Endothelial cell (in vitro differentiated cells): ENCODE results near the gene RPL5. TPM values are rescaled to one million over a fixed set of nuclear protein-coding genes. Genes with fewer than 3 reads are reported as not detected.
"Not testable (repeated sequence)": the region's sequence is repeated elsewhere in the genome, so short reads cannot be mapped to it uniquely, and the experiment has no call there.

Source experiments
- DNase-seq: peaks from one replicate; pipeline ENCODE4 v3.0.0; 2021; ENCODE audit warnings: low spot score
- H3K27ac Mint-ChIP-seq: one replicate; pipeline ENCODE4 v1.8.0; 2021; ENCODE audit warnings: mixed read lengths, inconsistent platforms; ENCODE audit not compliant: unreplicated experiment
- H3K27me3 Mint-ChIP-seq: one replicate; pipeline ENCODE4 v1.8.0; 2021; ENCODE audit warnings: mild to moderate bottlenecking, moderate library complexity, mixed read lengths, inconsistent platforms; ENCODE audit not compliant: unreplicated experiment
- H3K36me3 Mint-ChIP-seq: one replicate; pipeline ENCODE4 v1.8.0; 2021; ENCODE audit warnings: mild to moderate bottlenecking, low read depth, mixed read lengths, inconsistent platforms; ENCODE audit not compliant: unreplicated experiment
- H3K4me1 Mint-ChIP-seq: one replicate; pipeline ENCODE4 v1.8.0; 2021; ENCODE audit warnings: mild to moderate bottlenecking, mixed read lengths, inconsistent platforms; ENCODE audit not compliant: unreplicated experiment
- H3K4me3 Mint-ChIP-seq: one replicate; pipeline ENCODE4 v1.8.0; 2021; ENCODE audit warnings: mild to moderate bottlenecking, mixed read lengths, inconsistent platforms; ENCODE audit not compliant: unreplicated experiment
- H3K9me3 Mint-ChIP-seq: one replicate; pipeline ENCODE4 v1.8.0; 2021; ENCODE audit warnings: mixed read lengths, inconsistent platforms; ENCODE audit not compliant: unreplicated experiment
- long read RNA-seq: library from polyadenylated mRNA; unstranded; transcript quantifications from one replicate; pipeline ENCODE4 v2.0.0, GENCODE V29; 2020; ENCODE audit not compliant: unreplicated experiment
- total RNA-seq: library from RNA; stranded (reverse); fragmentation: NEBNext Ultra II Directional; extraction: Animal tissue kit (Norgen Biotek cat#: 25700); gene quantifications from one replicate; pipeline ENCODE4 v1.2.1, GENCODE V29; 2021; ENCODE audit not compliant: unreplicated experiment
- TF ChIP-seq, protein P1 (sequence below): fragments of 200-600 bp; sonication (generic); IDR thresholded peaks from one replicate; pipeline ENCODE4 v1.5.0; 2021; ENCODE audit warnings: antibody characterized with exemption; ENCODE audit not compliant: unreplicated experiment

The RPL5 gene
- total RNA-seq = 1,318 TPM
- long read RNA-seq, transcript RPL5-210 (7 exons, 896 nt) = minor isoform, 5 of 1,591 reads
- long read RNA-seq, transcript RPL5-208 (8 exons, 1,085 nt) = major isoform, 763 of 1,591 reads
- long read RNA-seq, transcript RPL5-205 (3 exons, 1,210 nt) = minor isoform, 696 of 1,591 reads
- long read RNA-seq, partial matches to known transcripts = 99 of 1,591 reads
- long read RNA-seq, other reads (novel, unspliced or antisense) = 26 of 1,591 reads

DNA sequence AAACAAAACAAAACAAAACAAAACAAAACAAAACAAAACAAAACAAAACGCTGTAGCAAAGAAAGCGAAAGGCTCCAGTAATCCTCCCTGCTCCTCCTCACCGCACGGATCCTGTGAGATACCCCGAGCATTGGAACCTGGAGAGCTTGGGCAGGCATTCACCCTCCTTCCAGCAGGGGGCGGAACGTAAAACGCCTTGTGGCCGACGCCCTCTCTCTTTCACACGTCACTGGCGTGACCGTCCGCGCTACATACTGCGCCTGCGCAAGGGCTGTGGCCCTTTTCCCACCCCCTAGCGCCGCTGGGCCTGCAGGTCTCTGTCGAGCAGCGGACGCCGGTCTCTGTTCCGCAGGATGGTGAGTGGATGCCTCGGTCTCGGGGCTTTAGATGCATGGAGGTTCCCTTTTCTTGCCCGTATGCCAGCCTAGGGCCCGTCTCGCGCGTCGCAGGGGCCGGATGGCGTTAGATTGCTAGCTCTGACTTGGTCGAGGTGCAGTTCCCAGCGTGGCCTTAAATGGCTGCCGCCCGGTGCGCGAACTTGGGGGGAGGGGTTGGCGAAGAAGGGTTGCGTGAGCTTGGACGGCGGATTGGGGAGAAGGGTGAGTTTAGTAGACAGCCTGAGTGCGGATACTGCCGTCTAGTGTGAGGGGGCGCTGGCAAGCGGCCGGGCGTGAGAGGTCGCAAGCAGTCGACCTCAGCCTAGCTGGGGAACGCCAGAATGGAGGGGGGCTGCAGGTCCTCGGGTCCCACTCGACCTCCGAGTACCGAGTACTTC is at the start of gene RPL5:
RPL5 (plus strand) TSS at position 279 of the 775 bp plus-strand sequence; CDS start at position 354, 75 bp downstream.
- peaks cover 25% of the 10 kb centered on the region for H3K4me1 Mint-ChIP-seq
- TF ChIP-seq, protein P1, sequence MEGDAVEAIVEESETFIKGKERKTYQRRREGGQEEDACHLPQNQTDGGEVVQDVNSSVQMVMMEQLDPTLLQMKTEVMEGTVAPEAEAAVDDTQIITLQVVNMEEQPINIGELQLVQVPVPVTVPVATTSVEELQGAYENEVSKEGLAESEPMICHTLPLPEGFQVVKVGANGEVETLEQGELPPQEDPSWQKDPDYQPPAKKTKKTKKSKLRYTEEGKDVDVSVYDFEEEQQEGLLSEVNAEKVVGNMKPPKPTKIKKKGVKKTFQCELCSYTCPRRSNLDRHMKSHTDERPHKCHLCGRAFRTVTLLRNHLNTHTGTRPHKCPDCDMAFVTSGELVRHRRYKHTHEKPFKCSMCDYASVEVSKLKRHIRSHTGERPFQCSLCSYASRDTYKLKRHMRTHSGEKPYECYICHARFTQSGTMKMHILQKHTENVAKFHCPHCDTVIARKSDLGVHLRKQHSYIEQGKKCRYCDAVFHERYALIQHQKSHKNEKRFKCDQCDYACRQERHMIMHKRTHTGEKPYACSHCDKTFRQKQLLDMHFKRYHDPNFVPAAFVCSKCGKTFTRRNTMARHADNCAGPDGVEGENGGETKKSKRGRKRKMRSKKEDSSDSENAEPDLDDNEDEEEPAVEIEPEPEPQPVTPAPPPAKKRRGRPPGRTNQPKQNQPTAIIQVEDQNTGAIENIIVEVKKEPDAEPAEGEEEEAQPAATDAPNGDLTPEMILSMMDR = peak; percentile 96

DNA sequence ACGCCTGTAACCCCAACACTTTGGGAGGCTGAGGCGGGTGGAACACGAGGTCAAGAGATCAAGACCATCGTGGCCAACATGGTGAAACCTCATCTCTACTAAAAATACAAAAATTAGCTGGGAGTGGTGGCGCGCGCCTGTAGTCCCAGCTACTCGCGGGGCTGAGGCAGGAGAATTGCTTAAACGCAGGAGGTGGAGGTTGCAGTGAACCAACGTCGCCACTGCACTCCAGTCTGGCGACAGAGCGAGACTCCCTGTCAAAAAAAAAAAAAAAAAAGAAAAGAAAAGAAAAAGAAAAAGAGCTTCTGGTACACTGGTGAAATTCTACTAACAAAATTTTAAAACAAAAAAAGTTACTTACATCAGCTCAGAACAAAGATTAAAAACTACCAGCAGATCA is 48.3 kb upstream of the RPL5 start:
- H3K9me3 Mint-ChIP-seq, H3K27me3 Mint-ChIP-seq, H3K36me3 Mint-ChIP-seq: not testable (repeated sequence)
- Mint-ChIP-seq H3K27ac (peak overlapping the region; percentile 88), H3K4me3 (peak overlapping the region; percentile 94), H3K4me1 (peaks cover 13% of the 10 kb centered on the region)
- DNase-seq = peak; percentile 22

More for the DNA sequence above, at the start of gene RPL5:
- Mint-ChIP-seq H3K4me3 (peak within 1 kb of the TSS; percentile 97), H3K27me3 (no peaks in the 10 kb centered on the region), H3K27ac (peak within 1 kb of the TSS; percentile 87), H3K9me3 (no peaks in the 10 kb centered on the region), H3K36me3 (peaks cover 21% of the 10 kb centered on the region)
- DNase-seq = peak; percentile 98

DNA sequence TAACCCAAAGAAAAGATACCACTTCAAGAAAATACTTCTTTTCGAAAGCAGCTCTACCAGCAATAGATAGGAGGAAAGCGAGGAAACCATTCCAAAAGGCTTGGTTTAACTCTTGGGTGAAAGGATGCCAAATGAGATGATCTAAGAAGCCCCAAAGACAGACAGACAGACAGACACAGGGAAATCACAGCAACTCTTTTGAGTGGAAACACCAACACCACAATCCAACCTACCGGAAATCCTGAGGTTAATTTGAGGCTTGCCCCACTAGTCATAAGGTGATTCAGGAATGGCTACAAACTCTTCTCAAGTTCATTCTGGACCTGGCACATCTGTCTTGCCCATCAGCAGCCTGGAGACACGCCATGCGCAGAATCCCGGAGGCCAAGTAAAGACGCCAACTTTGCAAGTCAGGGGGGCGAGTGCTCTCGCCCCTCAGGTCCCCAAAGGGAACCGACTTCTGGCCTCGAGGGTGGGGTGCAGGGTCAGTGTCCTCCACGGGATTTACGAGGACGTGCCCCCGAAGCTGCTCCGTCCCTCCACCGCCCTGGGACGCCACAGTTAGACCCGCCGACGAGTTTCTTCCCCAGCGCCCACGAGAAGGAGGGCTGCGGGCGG is 47.7 kb upstream of the RPL5 start:
- no peaks in the 10 kb centered on the region for H3K36me3 Mint-ChIP-seq
- peak overlapping the region; percentile 94 for H3K4me3 Mint-ChIP-seq
- TF ChIP-seq, protein P1 = no peak
- H3K27me3 Mint-ChIP-seq = no peaks in the 10 kb centered on the region
- peak; percentile 19 for DNase-seq
- peak overlapping the region; percentile 88 for H3K27ac Mint-ChIP-seq
- peaks cover 13% of the 10 kb centered on the region for H3K4me1 Mint-ChIP-seq
- no peaks in the 10 kb centered on the region for H3K9me3 Mint-ChIP-seq

DNA sequence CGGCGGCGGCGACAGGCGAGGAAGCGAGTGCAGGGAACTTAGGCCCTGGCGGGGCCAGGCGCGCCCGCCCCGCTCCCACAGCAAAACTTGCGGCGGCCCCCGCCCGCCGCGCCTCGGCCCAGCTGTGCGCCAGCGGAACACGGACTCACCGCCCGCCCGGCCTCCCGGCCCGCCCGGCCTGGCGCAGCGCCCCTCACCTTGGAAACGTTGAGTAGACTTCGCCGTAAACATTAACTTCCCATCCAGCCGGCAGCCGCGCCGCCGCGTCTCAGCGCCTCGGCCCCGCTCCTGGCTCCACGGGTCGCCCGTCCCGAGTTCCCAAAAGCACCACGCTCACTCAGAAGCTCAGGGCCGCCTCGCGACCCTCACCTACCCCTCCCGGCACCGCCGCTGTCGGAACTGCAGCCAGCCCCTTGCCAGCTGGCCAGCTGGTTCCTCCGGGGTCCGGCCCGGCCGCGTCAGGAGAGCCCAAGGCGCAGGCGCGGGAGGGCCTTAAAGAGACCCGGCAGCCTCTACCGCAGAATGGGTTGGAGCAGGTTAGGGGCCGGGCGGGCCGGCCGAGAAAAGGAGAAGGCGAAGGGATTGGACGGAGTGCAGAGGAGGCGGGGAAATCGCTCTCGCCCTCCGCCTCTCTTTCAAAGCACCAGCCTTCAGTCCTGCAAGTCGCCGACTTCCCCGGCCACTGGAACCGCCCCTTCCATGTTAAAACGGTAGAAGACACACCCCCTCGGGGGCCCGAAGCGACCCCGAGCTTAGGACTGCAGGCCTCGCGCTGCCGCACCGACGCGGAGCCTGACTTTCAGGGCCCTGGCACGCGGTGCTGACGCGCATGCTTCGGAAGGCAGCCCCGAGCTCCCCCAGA is 47.0 kb upstream of the RPL5 start, which contains the start of gene EVI5:
EVI5 (minus strand) TSS at position 470 of the 862 bp plus-strand sequence. CDS start 48,562 bp downstream, outside the sequence.
- Mint-ChIP-seq H3K27me3 (no peaks in the 10 kb centered on the region), H3K9me3 (no peaks in the 10 kb centered on the region), H3K4me1 (peaks cover 15% of the 10 kb centered on the region), H3K4me3 (peak within 1 kb of the TSS; percentile 94), H3K27ac (peak within 1 kb of the TSS; percentile 88), H3K36me3 (no peaks in the 10 kb centered on the region)
- DNase-seq = peak; percentile 95
- TF ChIP-seq, protein P1 = no peak
